HFFc6 (cell line): ENCODE data around the gene RRP36. TPM values are rescaled to one million over a fixed set of nuclear protein-coding genes. Genes with fewer than 3 reads are reported as not detected.

ENCODE experiments used
- DNase-seq: peaks from one replicate; pipeline ENCODE4 v3.0.0-alpha.2; 2018
- H3K27ac Mint-ChIP-seq: 2 replicates; pipeline ENCODE4 v1.8.0; 2020; ENCODE audit warnings: mild to moderate bottlenecking, mixed read lengths
- H3K27me3 Mint-ChIP-seq: 2 replicates; pipeline ENCODE4 v1.8.0; 2021; ENCODE audit warnings: mild to moderate bottlenecking, moderate library complexity, mixed read lengths; ENCODE audit not compliant: insufficient read depth
- H3K36me3 Mint-ChIP-seq: 2 replicates; pipeline ENCODE4 v1.8.0; 2021; ENCODE audit warnings: low read depth, mixed read lengths
- H3K4me1 Mint-ChIP-seq: 2 replicates; pipeline ENCODE4 v1.8.0; 2020; ENCODE audit warnings: low read depth, mixed read lengths
- H3K4me3 Mint-ChIP-seq: 2 replicates; pipeline ENCODE4 v1.8.0; 2020; ENCODE audit warnings: mild to moderate bottlenecking, moderate library complexity, mixed read lengths
- H3K9me3 Mint-ChIP-seq: 2 replicates; pipeline ENCODE4 v1.8.0; 2020; ENCODE audit warnings: mild to moderate bottlenecking, mixed read lengths
- CTCF ChIP-seq: fragments of 200-600 bp; sonication (generic); IDR thresholded peaks from 2 replicates; pipeline ENCODE4 v1.5.0; 2021; ENCODE audit warnings: antibody characterized with exemption, mild to moderate bottlenecking
- total RNA-seq, 6 experiments: library from RNA; stranded (reverse); fragmentation: NEBNext Ultra II Directional; extraction: Animal tissue kit (Norgen Biotek cat#: 25700); gene quantifications; 2 replicates in 1 of 6; 3 replicates in 5 of 6; pipeline ENCODE4 v1.2.3, GENCODE V29; 2021

The RRP36 gene
- total RNA-seq, 6 experiments from 2014 or later = 85.0 to 101 (median 96.4) TPM

- DNase-seq = no peak
- H3K9me3 Mint-ChIP-seq = no peaks in the 10 kb centered on the region
These were observed 29.6 kb downstream of the RRP36 start for GRCh38 chr6:43050981-43051380.

GRCh38 chr6:43052225-43052841 lies 30.9 kb downstream of the RRP36 start:
- peaks cover 44% of the 10 kb centered on the region for H3K4me1 Mint-ChIP-seq
- DNase-seq = no peak
- no peak for TF ChIP-seq CTCF
- H3K27ac Mint-ChIP-seq = peak overlapping the region; percentile 96
- peaks cover 54% of the 10 kb centered on the region for H3K36me3 Mint-ChIP-seq
- no peaks in the 10 kb centered on the region for H3K9me3 Mint-ChIP-seq
- peak overlapping the region; percentile 93 for H3K4me3 Mint-ChIP-seq
- peaks cover 3% of the 10 kb centered on the region for H3K27me3 Mint-ChIP-seq

More at GRCh38 chr6:43050981-43051380, 29.6 kb downstream of the RRP36 start:
- Mint-ChIP-seq H3K4me3 (peak overlapping the region; percentile 16; the same call in 1 of the 2 replicates), H3K36me3 (peaks cover 54% of the 10 kb centered on the region), H3K4me1 (peaks cover 44% of the 10 kb centered on the region), H3K27ac (peak overlapping the region; percentile 12; the same call in 1 of the 2 replicates), H3K27me3 (peaks cover 3% of the 10 kb centered on the region)
- no peak for TF ChIP-seq CTCF

GRCh38 chr6:43052842-43053544 lies 31.6 kb downstream of the RRP36 start:
- Mint-ChIP-seq H3K36me3 (peaks cover 59% of the 10 kb centered on the region), H3K4me1 (peaks cover 47% of the 10 kb centered on the region), H3K4me3 (peak overlapping the region; percentile 93), H3K27ac (peak overlapping the region; percentile 96), H3K9me3 (no peaks in the 10 kb centered on the region), H3K27me3 (peaks cover 3% of the 10 kb centered on the region)
- TF ChIP-seq CTCF = no peak
- DNase-seq = no peak

- Mint-ChIP-seq H3K27me3 (peaks cover 3% of the 10 kb centered on the region), H3K4me3 (peak within 1 kb of the TSS; percentile 93), H3K27ac (peak within 1 kb of the TSS; percentile 96), H3K9me3 (no peaks in the 10 kb centered on the region), H3K36me3 (peaks cover 66% of the 10 kb centered on the region), H3K4me1 (peaks cover 53% of the 10 kb centered on the region)
- DNase-seq = peak; percentile 89
- peak; percentile 20; the same call in 1 of the 2 replicates for TF ChIP-seq CTCF
These were observed 32.3 kb downstream of the RRP36 start, which contains the start of gene CUL7 for GRCh38 chr6:43053545-43054205. Gene CUL7 (minus strand): TSS chr6:43053851. CDS start chr6:43052788, 1,063 bp downstream.

- TF ChIP-seq CTCF = no peak
- peak overlapping the region; percentile 96 for H3K27ac Mint-ChIP-seq
- H3K27me3 Mint-ChIP-seq = peaks cover 3% of the 10 kb centered on the region
- peaks cover 62% of the 10 kb centered on the region for H3K36me3 Mint-ChIP-seq
- H3K9me3 Mint-ChIP-seq = no peaks in the 10 kb centered on the region
- H3K4me1 Mint-ChIP-seq = peaks cover 56% of the 10 kb centered on the region
- peak overlapping the region; percentile 93 for H3K4me3 Mint-ChIP-seq
- no peak for DNase-seq
These were observed 33.0 kb downstream of the RRP36 start for GRCh38 chr6:43054206-43054943.
